ENCODE measurements around the gene CDHR2. TPM values are rescaled to one million over a fixed set of nuclear protein-coding genes. Genes with fewer than 3 reads are reported as not detected.

CDHR2 gene, protein sequence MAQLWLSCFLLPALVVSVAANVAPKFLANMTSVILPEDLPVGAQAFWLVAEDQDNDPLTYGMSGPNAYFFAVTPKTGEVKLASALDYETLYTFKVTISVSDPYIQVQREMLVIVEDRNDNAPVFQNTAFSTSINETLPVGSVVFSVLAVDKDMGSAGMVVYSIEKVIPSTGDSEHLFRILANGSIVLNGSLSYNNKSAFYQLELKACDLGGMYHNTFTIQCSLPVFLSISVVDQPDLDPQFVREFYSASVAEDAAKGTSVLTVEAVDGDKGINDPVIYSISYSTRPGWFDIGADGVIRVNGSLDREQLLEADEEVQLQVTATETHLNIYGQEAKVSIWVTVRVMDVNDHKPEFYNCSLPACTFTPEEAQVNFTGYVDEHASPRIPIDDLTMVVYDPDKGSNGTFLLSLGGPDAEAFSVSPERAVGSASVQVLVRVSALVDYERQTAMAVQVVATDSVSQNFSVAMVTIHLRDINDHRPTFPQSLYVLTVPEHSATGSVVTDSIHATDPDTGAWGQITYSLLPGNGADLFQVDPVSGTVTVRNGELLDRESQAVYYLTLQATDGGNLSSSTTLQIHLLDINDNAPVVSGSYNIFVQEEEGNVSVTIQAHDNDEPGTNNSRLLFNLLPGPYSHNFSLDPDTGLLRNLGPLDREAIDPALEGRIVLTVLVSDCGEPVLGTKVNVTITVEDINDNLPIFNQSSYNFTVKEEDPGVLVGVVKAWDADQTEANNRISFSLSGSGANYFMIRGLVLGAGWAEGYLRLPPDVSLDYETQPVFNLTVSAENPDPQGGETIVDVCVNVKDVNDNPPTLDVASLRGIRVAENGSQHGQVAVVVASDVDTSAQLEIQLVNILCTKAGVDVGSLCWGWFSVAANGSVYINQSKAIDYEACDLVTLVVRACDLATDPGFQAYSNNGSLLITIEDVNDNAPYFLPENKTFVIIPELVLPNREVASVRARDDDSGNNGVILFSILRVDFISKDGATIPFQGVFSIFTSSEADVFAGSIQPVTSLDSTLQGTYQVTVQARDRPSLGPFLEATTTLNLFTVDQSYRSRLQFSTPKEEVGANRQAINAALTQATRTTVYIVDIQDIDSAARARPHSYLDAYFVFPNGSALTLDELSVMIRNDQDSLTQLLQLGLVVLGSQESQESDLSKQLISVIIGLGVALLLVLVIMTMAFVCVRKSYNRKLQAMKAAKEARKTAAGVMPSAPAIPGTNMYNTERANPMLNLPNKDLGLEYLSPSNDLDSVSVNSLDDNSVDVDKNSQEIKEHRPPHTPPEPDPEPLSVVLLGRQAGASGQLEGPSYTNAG (N-terminal part only)
- total RNA-seq (1.3 TPM), polyA plus RNA-seq (not detected)

DNA sequence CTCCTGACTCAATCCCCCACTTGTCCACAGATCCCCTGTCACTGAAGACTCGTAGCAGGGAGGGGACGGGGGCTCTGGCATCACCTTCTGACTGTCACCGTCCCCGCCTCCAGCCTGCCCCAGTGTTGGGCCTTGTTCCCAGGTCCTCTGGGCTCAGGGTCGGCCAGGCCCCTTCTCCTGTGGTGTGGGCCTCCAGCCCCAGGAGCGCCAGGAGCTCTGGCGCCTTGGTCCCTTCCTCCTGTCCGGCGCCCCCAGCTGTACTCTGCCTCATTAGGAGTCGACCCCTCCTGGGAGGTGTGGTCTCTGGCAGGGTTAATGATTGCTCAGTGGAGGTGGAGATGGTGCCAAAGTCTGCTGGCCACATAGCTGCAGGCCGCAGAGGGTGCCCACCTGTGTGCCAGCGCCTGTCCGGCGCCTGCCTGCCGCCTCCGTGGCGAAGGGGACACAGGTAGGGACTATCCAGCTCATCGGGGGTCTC, at the start of gene CDHR2:
Gene CDHR2, plus strand, starts transcription at position 376 of the 478 bp plus-strand sequence. CDS start 16,011 bp downstream, outside the sequence.
- H3K9me3 ChIP-seq (ENCODE audit: control insufficient read depth in 2 of 2, low read length in 2 of 2) = no peaks in the 10 kb centered on the region
- Mint-ChIP-seq H3K4me3 (no peak within 1 kb of the TSS), H3K4me1 (peaks cover 0 to 72% (median 20%) of the 10 kb centered on the region in 4 donors), H3K27ac (peak within 1 kb of the TSS; percentile 73 to 87 (median 87)), H3K27me3 (peaks cover 7% of the 10 kb centered on the region), H3K9me3 (peaks cover 0 to 2% (median 0%) of the 10 kb centered on the region in 7 donors), H3K36me3 (no peaks in the 10 kb centered on the region)
- H3K4me3 ChIP-seq (ENCODE audit: low read depth, low read length) = no peak within 1 kb of the TSS
- no peaks in the 10 kb centered on the region for H3K36me3 ChIP-seq (ENCODE audit: control insufficient read depth, insufficient read depth, low read length)
- DNase-seq = no peak
- ATAC-seq (ENCODE audit: low read depth in 2 of 2) = no peak
- H3K27me3 ChIP-seq (ENCODE audit: control insufficient read depth, insufficient read depth, low read length) = no peaks in the 10 kb centered on the region
- peak within 1 kb of the TSS; percentile 19 for H3K27ac ChIP-seq (ENCODE audit: insufficient read depth, low read length, poor library complexity, severe bottlenecking)
- H3K4me1 ChIP-seq (ENCODE audit: control insufficient read depth, insufficient read depth, low read length, poor library complexity, severe bottlenecking) = peaks cover 16% of the 10 kb centered on the region

DNA sequence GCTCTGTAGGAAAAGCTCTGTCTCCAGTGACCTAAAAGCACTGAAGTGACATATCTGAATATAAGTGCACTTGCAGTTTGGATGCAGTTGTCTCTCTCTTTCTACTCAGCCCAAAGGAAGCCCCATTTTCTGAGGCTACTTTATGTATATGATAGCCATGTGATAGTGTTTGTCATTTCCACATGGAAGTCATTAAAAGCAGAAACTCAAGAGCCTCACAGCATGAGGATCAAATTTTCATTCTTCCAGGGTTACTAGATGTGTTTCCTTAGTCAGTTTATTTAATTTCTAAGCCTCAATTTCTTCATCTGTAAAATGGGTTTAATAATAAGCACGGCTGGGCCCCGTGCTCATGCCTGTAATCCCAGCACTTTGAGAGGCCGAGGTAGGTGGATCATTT, 48.6 kb upstream of the CDHR2 start:
- no peak overlapping the region for H3K4me3 Mint-ChIP-seq
- ATAC-seq (ENCODE audit: low read depth in 2 of 2) = no peak
- peaks cover 85% of the 10 kb centered on the region for H3K36me3 ChIP-seq (ENCODE audit: control insufficient read depth, insufficient read depth, low read length)

DNA sequence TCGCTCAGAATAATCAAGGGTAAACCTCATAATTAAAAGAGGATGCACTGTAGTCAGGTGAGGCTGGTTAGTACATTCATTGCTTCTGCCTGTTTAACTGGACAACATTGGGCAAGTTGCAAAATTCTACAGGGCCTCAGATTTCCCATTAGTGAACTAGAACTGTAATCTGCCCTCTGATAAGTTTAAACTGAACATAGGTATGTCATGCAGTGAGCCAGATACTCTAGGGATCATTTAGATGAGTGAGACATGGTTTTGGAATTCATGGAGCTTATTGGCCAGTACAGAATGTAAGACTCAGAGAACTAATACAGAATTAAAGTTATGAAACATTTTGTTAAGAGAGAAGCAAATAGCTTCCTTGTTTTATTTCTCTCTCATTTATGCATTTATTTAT, 47.8 kb upstream of the CDHR2 start:
- Histone ChIP-seq H3K27ac (ENCODE audit: insufficient read depth, low read length, poor library complexity, severe bottlenecking) (no peak overlapping the region), H3K36me3 (ENCODE audit: control insufficient read depth, insufficient read depth, low read length) (peaks cover 80% of the 10 kb centered on the region), H3K27me3 (ENCODE audit: control insufficient read depth, insufficient read depth, low read length) (no peaks in the 10 kb centered on the region), H3K9me3 (ENCODE audit: control insufficient read depth in 2 of 2, low read length in 2 of 2) (no peaks in the 10 kb centered on the region), H3K4me3 (ENCODE audit: low read depth, low read length) (no peak overlapping the region), H3K4me1 (ENCODE audit: control insufficient read depth, insufficient read depth, low read length, poor library complexity, severe bottlenecking) (no peaks in the 10 kb centered on the region)
- Mint-ChIP-seq H3K27me3 (no peaks in the 10 kb centered on the region), H3K27ac (peak overlapping the region in 1 of 3 donors; percentile 9), H3K4me1 (peaks cover 0 to 11% (median 6%) of the 10 kb centered on the region in 4 donors), H3K36me3 (peaks cover 50% of the 10 kb centered on the region), H3K4me3 (no peak overlapping the region), H3K9me3 (no peaks in the 10 kb centered on the region)
- DNase-seq (no peak), ATAC-seq (ENCODE audit: low read depth in 2 of 2) (no peak)

More for the DNA sequence above, 48.6 kb upstream of the CDHR2 start:
- Mint-ChIP-seq H3K4me1 (peaks cover 0 to 8% (median 5%) of the 10 kb centered on the region in 4 donors), H3K9me3 (no peaks in the 10 kb centered on the region), H3K27ac (no peak overlapping the region), H3K36me3 (peaks cover 51% of the 10 kb centered on the region), H3K27me3 (no peaks in the 10 kb centered on the region)
- DNase-seq = no peak
- Histone ChIP-seq H3K9me3 (ENCODE audit: control insufficient read depth in 2 of 2, low read length in 2 of 2) (no peaks in the 10 kb centered on the region), H3K4me1 (ENCODE audit: control insufficient read depth, insufficient read depth, low read length, poor library complexity, severe bottlenecking) (no peaks in the 10 kb centered on the region), H3K4me3 (ENCODE audit: low read depth, low read length) (no peak overlapping the region), H3K27ac (ENCODE audit: insufficient read depth, low read length, poor library complexity, severe bottlenecking) (no peak overlapping the region), H3K27me3 (ENCODE audit: control insufficient read depth, insufficient read depth, low read length) (no peaks in the 10 kb centered on the region)

DNA sequence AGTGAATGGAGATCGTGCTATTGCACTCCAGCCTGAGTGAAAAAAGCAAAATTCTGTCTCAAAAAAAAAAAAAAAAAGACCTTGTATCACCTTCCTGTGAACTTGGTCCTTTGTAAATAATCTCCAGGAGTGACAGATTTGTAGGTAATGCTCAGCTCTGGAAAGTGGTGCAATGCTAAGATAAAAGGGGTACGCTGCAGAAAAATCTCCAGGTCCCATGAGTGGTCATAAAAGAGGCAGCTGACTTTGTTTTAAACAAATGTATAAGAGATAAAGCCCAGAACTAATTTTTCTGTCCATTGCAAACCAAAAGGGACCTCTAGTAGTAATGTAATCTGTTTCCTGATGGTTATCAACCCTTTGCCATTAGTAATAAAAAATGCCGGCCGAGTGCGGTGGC, 45.6 kb upstream of the CDHR2 start:
- ATAC-seq (ENCODE audit: low read depth in 2 of 2) (no peak), DNase-seq (no peak)
- Histone ChIP-seq H3K27me3 (ENCODE audit: control insufficient read depth, insufficient read depth, low read length) (no peaks in the 10 kb centered on the region), H3K27ac (ENCODE audit: insufficient read depth, low read length, poor library complexity, severe bottlenecking) (no peak overlapping the region), H3K9me3 (ENCODE audit: control insufficient read depth in 2 of 2, low read length in 2 of 2) (no peaks in the 10 kb centered on the region), H3K4me1 (ENCODE audit: control insufficient read depth, insufficient read depth, low read length, poor library complexity, severe bottlenecking) (no peaks in the 10 kb centered on the region), H3K36me3 (ENCODE audit: control insufficient read depth, insufficient read depth, low read length) (peaks cover 81% of the 10 kb centered on the region), H3K4me3 (ENCODE audit: low read depth, low read length) (no peak overlapping the region)
- Mint-ChIP-seq H3K4me1 (peaks cover 0 to 11% (median 4%) of the 10 kb centered on the region in 4 donors), H3K27me3 (no peaks in the 10 kb centered on the region), H3K36me3 (peaks cover 53% of the 10 kb centered on the region), H3K4me3 (no peak overlapping the region), H3K9me3 (no peaks in the 10 kb centered on the region), H3K27ac (no peak overlapping the region)

DNA sequence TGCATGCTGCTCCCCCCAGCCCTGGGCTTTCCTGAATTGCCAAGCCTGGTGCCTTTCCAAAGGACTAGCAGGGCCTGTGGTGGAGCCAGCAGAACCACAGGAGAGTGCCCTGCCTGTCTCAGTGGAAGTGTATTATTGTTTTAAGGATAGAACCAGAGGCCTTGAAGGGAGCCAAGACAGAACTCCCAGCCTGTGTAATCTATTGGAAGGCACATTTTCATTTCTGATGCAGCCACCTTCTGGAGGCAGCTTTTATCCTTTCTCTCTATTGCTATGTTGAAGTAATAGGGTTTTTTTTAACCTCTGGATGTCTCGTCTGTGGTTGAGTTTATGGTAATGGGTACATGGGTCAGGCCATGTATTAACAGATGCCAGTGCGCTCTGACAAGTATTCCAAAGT, 41.2 kb upstream of the CDHR2 start:
- H3K27ac ChIP-seq (ENCODE audit: insufficient read depth, low read length, poor library complexity, severe bottlenecking) = no peak overlapping the region
- H3K27me3 ChIP-seq (ENCODE audit: control insufficient read depth, insufficient read depth, low read length) = no peaks in the 10 kb centered on the region
- peaks cover 48% of the 10 kb centered on the region for H3K36me3 ChIP-seq (ENCODE audit: control insufficient read depth, insufficient read depth, low read length)
- Mint-ChIP-seq H3K27ac (peak overlapping the region in 2 of 3 donors; percentile 15 to 22), H3K9me3 (no peaks in the 10 kb centered on the region), H3K4me1 (peaks cover 2 to 11% (median 6%) of the 10 kb centered on the region in 4 donors), H3K27me3 (no peaks in the 10 kb centered on the region), H3K36me3 (peaks cover 36% of the 10 kb centered on the region), H3K4me3 (no peak overlapping the region)
- no peak for DNase-seq
- H3K4me3 ChIP-seq (ENCODE audit: low read depth, low read length) = no peak overlapping the region
- ATAC-seq (ENCODE audit: low read depth in 2 of 2) = no peak
- H3K4me1 ChIP-seq (ENCODE audit: control insufficient read depth, insufficient read depth, low read length, poor library complexity, severe bottlenecking) = no peaks in the 10 kb centered on the region
- no peaks in the 10 kb centered on the region for H3K9me3 ChIP-seq (ENCODE audit: control insufficient read depth in 2 of 2, low read length in 2 of 2)

DNA sequence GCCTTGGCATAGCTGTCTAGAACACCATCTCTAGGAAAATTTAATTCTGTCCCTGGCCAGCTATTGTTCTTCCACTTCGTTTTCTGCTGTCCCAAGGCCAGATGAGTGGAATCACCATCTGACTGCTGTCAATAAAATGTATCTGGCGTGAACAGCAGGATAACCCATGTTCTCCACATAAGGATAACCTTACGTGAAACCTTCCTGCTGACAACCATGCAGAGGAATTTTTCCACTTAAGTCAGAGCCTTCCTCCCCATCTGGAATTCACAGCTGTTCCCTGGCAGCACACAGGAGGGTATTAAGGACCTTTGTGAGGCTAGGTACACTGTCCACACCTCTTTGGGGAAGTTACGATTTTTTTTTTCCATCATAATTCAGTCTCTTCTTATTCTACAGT, 40.5 kb upstream of the CDHR2 start:
- Mint-ChIP-seq H3K9me3 (no peaks in the 10 kb centered on the region), H3K27ac (peak overlapping the region in 1 of 3 donors; percentile 48), H3K36me3 (peaks cover 36% of the 10 kb centered on the region), H3K4me3 (no peak overlapping the region), H3K27me3 (no peaks in the 10 kb centered on the region), H3K4me1 (peaks cover 2 to 11% (median 6%) of the 10 kb centered on the region in 4 donors)
- peaks cover 46% of the 10 kb centered on the region for H3K36me3 ChIP-seq (ENCODE audit: control insufficient read depth, insufficient read depth, low read length)
- H3K4me1 ChIP-seq (ENCODE audit: control insufficient read depth, insufficient read depth, low read length, poor library complexity, severe bottlenecking) = no peaks in the 10 kb centered on the region
- no peaks in the 10 kb centered on the region for H3K27me3 ChIP-seq (ENCODE audit: control insufficient read depth, insufficient read depth, low read length)
- no peak overlapping the region for H3K4me3 ChIP-seq (ENCODE audit: low read depth, low read length)
- no peaks in the 10 kb centered on the region for H3K9me3 ChIP-seq (ENCODE audit: control insufficient read depth in 2 of 2, low read length in 2 of 2)
- H3K27ac ChIP-seq (ENCODE audit: insufficient read depth, low read length, poor library complexity, severe bottlenecking) = no peak overlapping the region
- DNase-seq (no peak), ATAC-seq (ENCODE audit: low read depth in 2 of 2) (no peak)

DNA sequence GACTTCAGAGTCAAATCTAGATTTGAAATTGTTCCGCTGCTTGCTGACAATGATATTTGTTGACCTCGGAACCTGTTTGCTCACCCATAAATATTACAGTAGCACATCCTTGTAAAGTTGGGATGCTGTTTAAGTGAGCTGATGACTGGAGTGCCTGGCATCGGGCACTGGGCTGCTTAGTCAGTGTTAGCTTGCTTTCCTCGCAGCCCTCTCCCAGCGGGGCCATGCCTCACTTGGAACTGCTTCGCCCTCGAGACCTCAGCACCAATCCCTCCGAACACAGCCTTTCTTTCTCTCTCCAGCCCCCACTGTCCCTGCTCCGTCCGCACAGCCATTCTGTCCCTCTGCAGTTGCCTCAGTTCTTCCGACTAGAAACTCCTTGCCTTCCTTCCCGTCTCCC, 35.4 kb upstream of the CDHR2 start:
- no peaks in the 10 kb centered on the region for H3K27me3 Mint-ChIP-seq
- peaks cover 0 to 1% (median 0%) of the 10 kb centered on the region in 7 donors for H3K9me3 Mint-ChIP-seq
- H3K27ac Mint-ChIP-seq = peak overlapping the region in 2 of 3 donors; percentile 72 to 95
- H3K4me1 Mint-ChIP-seq = peaks cover 0 to 16% (median 5%) of the 10 kb centered on the region in 4 donors
- peaks cover 3% of the 10 kb centered on the region for H3K36me3 ChIP-seq (ENCODE audit: control insufficient read depth, insufficient read depth, low read length)
- no peak overlapping the region for H3K4me3 Mint-ChIP-seq
- no peaks in the 10 kb centered on the region for H3K27me3 ChIP-seq (ENCODE audit: control insufficient read depth, insufficient read depth, low read length)
- H3K9me3 ChIP-seq (ENCODE audit: control insufficient read depth in 2 of 2, low read length in 2 of 2) = no peaks in the 10 kb centered on the region
- H3K27ac ChIP-seq (ENCODE audit: insufficient read depth, low read length, poor library complexity, severe bottlenecking) = no peak overlapping the region
- no peak overlapping the region for H3K4me3 ChIP-seq (ENCODE audit: low read depth, low read length)
- ATAC-seq (ENCODE audit: low read depth in 2 of 2) = no peak
- H3K4me1 ChIP-seq (ENCODE audit: control insufficient read depth, insufficient read depth, low read length, poor library complexity, severe bottlenecking) = no peaks in the 10 kb centered on the region
- H3K36me3 Mint-ChIP-seq = peaks cover 4% of the 10 kb centered on the region
- no peak for DNase-seq
